GM18502 (cell line): ENCODE data around the gene TNRC18.
"Not testable (repeated sequence)": the region's sequence is repeated elsewhere in the genome, so short reads cannot be mapped to it uniquely, and the experiment has no call there.

Experiments
- ATAC-seq: cut with Tn5 transposase; IDR thresholded peaks from one replicate; pipeline ENCODE4 v1.9.1; 2021; ENCODE audit warnings: mild to moderate bottlenecking; ENCODE audit not compliant: unreplicated experiment, poor library complexity

Gene TNRC18

GRCh38 chr7:5278766-5279165 is 144.9 kb downstream of the TNRC18 start:
- ATAC-seq, result no peak

- no peak for ATAC-seq
Measured at GRCh38 chr7:5276611-5277010, 147.0 kb downstream of the TNRC18 start.

DNA sequence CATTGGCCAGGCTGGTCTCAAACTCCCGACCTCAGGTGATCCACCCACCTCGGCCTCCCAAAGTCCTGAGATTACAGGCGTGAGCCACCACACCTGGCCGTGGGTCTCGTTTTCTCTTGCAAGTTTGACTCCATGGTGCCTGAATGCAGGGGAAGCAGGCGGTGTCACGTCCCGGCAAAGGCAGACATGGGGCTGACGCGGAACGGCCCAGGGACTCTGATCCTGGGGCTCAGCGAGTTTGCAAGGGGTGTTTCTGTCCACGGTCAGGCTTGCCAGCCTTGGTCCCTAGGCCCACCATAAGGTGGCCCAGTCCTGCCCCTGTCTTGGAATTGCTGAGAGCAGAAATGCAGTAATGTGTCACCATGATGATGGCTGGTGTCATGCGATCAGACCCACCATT is 147.5 kb downstream of the TNRC18 start:
- not testable (repeated sequence) for ATAC-seq

DNA sequence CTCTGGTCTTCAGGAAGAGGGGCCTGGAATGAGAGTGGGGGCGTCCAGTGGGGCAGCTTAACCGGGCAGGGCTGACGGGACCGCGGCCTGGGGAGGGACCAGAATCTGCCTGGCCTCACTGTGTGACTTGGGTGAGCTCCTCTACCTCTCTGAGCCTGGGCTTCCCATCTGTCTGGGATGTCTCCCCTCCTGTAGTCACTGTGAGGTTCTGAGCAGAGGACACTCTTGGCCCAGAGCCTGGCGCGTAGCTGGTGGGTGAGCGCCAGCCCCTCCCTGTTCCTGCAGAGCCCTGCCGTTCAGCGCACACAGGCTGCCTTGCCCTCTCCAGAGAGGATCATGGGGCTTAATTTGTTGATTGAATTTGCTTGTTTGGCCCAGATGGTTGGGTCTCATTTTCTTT is 148.1 kb downstream of the TNRC18 start:
- ATAC-seq, result not testable (repeated sequence)

- ATAC-seq, result not testable (repeated sequence)
Measured at GRCh38 chr7:5274985-5275431, 148.6 kb downstream of the TNRC18 start.

- no peak for ATAC-seq
Measured at GRCh38 chr7:5274441-5274840, 149.2 kb downstream of the TNRC18 start.

- not testable (repeated sequence) for ATAC-seq
Measured at GRCh38 chr7:5273831-5274405, 149.7 kb downstream of the TNRC18 start.

DNA sequence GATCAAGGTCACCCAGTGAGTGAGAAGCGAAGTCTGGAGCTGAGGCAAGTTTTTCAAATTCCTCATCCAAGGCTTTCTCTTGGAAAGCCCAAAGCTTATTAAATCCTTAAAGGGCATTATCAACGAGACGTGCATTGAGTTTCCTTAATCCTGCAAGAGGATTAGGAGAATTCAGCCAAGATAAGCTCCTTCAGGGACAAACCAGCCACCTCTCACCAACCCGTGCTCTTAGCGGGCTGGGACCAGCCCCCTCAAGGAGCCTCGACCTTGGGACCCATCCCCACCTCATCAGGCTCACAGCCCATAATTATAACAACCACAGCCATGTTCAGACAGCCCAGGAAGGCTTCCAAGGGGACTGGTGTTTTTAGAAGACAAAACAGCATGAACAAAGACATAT is 152.8 kb downstream of the TNRC18 start:
- ATAC-seq, result no peak

GRCh38 chr7:5269992-5270657 is 153.5 kb downstream of the TNRC18 start:
- not testable (repeated sequence) for ATAC-seq

DNA sequence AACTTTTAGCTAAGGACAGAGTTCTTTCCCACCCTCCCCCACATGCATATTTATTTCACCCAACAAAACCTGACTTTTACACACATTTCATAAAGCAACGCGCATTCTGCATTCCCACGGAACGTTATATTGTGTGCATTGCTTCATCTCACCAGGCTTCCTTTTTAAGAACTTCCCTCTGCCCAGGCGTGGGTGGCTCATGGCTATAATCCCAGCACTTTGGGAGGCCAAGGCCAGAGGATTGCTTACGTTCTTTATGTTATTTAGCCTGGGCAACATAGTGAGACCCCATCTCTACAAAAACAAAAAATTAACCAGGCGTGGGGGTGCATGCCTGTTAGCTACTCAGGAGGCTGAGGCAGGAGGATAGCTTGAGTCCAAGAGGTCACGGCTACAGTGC is 155.8 kb downstream of the TNRC18 start:
- not testable (repeated sequence) for ATAC-seq

- no peak for ATAC-seq
Measured at GRCh38 chr7:5266191-5267028, 157.2 kb downstream of the TNRC18 start.

DNA sequence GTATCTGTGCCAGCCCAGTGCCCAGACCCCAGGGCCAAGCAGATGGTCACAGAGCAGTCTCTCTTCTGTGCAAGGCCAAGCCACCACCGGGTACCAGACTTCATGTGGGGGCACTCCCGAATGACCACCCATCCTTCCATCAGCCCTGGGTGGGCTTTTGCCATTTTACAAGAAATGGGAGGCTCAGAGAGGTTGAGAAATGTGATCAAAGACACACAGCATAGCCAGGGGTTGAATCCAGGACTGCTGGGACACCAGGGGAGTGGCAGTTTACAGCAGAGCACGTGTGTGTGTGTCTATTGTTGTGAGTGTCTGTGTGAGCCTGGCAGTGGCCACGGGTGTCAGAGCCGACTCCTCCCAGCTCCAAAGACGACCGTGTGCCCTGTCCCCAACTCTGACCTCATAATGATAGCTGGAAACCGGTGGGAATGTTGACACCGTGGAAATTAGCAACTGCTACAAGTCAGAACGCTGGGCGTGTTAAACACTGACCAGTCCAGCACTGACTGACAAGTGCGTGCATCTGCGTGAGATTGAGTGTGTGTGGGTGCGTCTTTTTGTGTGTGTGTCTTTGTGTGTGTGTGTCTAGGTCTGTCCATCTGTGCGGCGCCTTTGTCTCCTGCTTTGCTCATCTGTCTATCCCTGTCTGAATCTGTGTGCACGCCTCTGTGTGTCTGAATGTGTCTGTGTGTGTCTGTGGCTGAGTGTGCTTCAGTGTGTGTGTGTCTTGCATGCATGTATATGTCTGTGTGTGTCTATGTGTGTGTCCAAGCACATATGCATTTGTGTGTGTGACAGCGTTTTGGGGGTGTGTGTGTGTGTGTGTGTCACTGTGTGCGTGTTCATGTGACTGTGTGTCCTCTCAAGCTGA is 158.1 kb downstream of the TNRC18 start:
- no peak for ATAC-seq

GRCh38 chr7:5263066-5263465 is 160.6 kb downstream of the TNRC18 start:
- not testable (repeated sequence) for ATAC-seq

DNA sequence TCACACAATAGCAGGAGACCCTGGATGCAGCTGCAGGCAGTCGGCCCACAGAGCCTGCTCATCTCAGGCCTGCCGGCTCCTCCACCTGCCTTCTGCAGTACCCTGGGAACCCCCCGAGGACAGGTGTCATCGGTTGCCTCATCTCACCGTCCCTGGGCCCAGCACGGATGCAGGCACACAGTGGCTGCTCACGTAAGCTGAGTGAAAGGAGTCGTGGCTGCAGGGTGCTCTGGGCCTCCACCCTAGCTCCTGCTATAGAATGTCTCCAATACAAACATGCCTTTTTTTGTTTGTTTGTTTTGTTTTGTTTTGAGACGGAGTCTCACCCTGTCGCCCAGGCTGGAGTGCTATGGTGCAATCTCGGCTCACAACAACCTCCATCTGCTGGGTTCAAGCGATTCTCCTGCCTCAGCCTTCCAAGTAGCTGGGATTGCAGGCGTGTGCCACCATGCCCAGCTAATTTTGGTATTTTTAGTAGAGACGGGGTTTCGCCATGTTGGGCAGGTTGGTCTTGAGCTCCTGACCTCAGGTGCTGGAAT is 163.0 kb downstream of the TNRC18 start:
- not testable (repeated sequence) for ATAC-seq
